Inferior parietal cortex (tissue), 1 donor: ENCODE measurements around the gene OR2AJ1.

ENCODE experiments used
- DNase-seq: peaks from one replicate; pipeline ENCODE4 v3.0.0-alpha.2; 2016; ENCODE audit errors: extremely low spot score

Gene OR2AJ1

DNA sequence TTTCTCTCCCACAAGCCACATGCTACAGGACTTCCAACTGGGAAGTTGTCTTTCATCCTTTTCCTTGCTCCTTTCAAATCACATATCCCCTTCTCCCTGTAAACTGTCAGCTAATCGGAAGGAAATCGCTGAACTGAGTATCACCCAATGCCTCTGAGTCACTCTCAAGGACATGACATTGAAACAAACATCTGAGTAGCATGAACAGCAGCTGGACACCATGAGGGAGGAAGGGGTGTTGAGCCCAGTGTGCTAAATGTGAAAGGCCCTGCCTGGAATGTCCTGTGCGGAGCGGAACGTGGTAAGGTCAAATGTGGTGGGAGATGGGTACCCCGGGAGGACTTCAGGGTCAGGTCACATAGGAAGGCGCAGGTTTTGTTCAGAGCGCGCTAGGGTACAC, at the start of gene OR2AJ1:
TSS of gene OR2AJ1 (plus strand) at position 22 of the 400 bp plus-strand sequence. CDS start 8,880 bp downstream, outside the sequence.
- DNase-seq = no peak

DNA sequence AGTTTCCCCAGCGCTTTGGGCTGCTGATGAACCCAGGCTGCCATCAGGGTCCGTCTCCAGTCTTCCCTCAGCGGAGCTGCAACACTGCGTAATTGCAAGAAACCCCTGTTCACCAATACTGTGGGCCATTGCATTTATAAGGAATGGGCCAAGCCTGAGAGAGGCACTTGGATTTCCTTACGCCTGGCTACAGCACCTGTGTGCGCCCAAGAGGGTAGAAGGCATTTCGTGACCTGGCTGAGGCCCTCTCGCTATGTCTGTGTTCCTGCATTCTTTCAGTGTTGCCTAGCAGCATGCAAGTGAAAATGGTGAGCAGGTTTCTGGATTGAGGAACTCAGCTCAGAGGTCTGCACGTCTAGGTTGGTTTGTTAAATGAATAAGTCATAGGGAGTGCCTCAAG, 41.3 kb upstream of the OR2AJ1 start:
- no peak for DNase-seq

DNA sequence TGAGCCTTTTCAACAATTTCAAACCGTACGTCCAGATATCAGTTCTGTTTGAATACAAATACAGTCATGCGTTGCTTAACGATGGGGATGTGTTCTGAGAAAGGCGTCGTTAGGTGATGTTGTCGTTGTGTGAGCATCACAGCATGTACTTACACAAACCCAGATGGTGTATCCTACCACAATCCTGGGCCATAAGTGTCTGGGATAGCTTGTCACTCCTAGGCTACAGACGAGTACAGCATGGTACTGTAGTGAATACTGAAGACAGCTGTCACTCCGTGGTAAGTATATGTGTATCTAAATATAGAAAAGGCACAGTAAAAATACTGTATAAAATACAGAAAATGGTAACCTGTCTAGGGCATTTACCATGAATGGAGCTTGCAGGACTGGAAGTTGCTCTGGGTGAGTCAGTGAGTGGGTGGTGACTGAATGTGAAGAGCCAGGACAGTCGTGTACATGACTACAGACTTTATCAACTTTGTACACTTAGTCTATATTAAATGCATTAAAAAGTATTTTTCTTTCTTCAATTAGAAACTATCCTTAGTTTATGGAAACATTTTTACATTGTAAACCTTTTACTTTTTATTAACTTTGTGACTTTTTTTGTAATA, 39.8 kb upstream of the OR2AJ1 start:
- DNase-seq = no peak

GRCh38 chr1:247895163-247895637, 29.5 kb upstream of the OR2AJ1 start, which contains the start of gene OR2W3:
Gene OR2W3, plus strand, starts transcription at chr1:247895587. Its CDS starts 0 bp downstream, at chr1:247895587.
- no peak for DNase-seq

DNA sequence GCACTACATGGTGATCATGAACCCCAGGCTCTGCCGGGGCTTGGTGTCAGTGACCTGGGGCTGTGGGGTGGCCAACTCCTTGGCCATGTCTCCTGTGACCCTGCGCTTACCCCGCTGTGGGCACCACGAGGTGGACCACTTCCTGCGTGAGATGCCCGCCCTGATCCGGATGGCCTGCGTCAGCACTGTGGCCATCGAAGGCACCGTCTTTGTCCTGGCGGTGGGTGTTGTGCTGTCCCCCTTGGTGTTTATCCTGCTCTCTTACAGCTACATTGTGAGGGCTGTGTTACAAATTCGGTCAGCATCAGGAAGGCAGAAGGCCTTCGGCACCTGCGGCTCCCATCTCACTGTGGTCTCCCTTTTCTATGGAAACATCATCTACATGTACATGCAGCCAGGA, 28.7 kb upstream of the OR2AJ1 start:
- no peak for DNase-seq

- DNase-seq = no peak
These were observed 20.6 kb upstream of the OR2AJ1 start for GRCh38 chr1:247904122-247904521.

DNA sequence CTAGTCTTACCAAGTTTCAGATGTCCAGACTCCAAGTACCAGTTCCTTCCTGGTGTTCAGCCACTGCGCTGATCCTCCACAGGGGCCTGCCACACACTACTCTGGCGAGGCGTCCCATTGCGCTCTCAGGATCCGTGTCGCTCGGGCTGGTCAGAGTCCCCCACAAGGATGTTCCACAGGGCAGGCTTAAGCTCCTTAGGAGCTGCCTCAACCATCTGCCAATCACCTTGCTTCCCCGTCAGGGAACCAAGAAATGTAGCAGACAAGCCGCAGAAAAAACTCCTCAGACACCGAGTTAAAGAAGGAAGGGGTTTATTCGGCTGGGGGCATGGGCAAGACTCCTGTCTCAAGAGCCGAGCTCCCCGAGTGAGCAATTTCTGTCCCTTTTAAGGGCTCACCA, 19.5 kb upstream of the OR2AJ1 start:
- no peak for DNase-seq

DNA sequence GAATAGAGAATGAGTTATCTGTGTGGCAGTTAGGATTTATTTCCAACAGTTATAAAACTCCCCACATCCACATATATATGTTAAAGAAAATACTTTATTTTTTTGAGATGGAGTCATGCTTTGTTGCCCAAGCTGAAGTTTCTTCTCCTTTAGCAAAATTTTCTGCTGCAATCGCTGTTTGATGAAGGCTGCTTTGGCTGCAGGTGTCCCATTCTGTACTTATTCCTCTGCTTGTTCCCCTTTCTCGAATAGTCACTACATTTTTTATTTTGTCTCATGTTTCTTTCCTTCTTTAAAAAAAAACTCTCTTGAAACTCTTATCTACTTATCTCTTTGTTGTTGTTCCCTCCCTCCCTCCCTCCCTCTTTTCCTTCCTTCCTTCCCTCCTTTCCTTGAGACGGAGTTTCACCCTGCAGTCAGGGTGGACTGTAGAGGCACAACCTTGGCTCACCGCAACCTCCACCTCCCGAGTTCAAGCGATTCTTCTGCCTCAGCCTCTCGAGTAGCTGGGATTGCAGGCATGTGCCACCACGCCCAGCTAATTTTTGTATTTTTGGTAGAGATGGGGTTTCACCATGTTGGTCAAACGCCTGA, 18.7 kb upstream of the OR2AJ1 start:
- no peak for DNase-seq

- DNase-seq = peak; percentile 20
These were observed 18.1 kb upstream of the OR2AJ1 start for GRCh38 chr1:247906504-247907047.

DNA sequence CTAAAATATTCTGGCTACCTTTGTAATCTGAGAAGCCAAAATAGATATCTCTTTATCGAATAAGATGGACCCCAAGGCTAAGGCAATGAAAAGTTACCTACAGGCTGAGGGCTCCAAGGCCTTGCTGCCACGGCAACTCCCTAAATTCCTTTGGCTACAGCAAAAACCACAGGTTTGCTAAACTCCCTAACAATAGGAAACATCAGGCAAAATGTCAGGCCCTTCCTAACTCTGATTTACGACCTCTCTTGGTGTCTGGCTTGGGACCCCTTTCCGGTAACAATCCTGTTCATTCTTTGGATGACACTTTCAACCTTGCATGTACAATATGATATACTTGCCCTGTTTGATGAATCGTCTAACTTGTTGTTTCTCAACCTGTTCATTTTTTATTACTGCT, 15.9 kb upstream of the OR2AJ1 start:
- DNase-seq = no peak

GRCh38 chr1:247913786-247914185, 10.9 kb upstream of the OR2AJ1 start:
- no peak for DNase-seq

- DNase-seq = no peak
These were observed 9.6 kb upstream of the OR2AJ1 start for GRCh38 chr1:247914941-247915662.

DNA sequence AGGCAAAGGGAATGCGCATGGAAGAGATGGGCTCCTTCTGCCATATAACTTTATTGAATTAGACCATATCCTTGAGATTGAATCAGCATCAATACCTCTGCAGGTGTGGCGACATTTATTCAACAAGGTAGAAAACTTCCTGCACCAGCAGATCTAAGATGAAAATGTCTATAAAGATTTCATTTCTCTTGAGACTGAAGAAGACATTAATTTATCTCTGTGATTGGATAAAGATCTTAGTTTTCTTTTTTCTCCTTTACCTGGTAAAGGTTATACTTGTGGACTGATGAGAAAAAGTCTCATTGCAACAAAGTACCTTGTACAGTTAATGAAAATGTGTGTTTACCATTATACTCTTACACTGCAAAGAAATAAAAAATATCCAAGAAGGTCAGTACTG, 4.7 kb upstream of the OR2AJ1 start, which contains the start of gene OR2T8:
TSS of gene OR2T8 (plus strand) at position 301 of the 400 bp plus-strand sequence. CDS start 766 bp downstream, outside the sequence.
- DNase-seq = no peak

GRCh38 chr1:247923941-247924340, 748 bp upstream of the OR2AJ1 start:
- no peak for DNase-seq

DNA sequence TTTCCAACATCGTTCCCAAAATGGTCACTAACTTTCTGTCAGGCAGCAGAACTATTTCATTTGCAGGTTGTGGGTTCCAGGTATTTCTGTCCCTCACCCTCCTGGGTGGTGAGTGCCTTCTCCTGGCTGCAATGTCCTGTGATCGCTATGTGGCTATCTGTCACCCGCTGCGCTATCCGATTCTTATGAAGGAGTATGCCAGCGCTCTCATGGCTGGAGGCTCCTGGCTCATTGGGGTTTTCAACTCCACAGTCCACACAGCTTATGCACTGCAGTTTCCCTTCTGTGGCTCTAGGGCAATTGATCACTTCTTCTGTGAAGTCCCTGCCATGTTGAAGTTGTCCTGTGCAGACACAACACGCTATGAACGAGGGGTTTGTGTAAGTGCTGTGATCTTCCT, 9.3 kb downstream of the OR2AJ1 start:
- DNase-seq = no peak

DNA sequence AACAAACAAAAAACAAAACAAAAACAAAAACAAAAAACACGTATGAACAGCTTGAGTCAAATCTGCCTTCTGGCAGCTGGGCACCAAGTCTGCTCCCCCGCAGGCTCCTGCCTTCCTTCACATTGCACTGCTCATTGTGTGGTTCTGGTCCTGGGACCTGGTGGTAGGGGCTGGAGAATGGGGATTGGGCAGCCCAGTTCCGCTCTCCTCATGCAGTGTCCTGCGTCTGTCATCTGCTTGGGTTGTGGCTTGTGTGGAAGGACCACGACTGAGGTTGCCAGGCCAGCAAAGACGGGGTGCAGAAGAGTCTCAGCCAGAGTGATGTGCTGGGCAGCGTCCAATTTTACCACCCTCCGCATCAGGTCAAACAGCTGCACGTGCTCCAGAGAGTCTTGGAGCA, 11.1 kb downstream of the OR2AJ1 start:
- no peak for DNase-seq

DNA sequence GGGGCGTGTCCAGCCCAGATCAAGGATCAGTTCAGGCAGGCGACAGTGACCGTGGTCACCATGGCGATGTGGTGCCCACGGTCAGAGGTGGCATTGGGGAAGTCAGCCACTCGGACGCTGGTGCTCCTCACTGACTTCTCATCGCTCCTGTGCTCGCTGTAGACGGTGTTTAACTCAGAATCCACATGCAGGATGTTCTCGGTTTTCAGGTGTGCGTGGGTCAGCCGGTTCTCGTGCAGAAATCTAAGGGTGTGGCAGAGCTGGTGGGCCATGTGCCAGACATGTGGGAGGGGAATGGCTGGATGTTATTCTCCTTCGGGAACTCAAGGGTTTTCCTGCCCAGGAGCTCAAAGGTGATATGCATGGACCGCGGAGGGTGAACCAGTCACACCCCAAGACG, 11.7 kb downstream of the OR2AJ1 start:
- no peak for DNase-seq

GRCh38 chr1:247936965-247937734, 12.5 kb downstream of the OR2AJ1 start:
- peak; percentile 62 for DNase-seq

DNA sequence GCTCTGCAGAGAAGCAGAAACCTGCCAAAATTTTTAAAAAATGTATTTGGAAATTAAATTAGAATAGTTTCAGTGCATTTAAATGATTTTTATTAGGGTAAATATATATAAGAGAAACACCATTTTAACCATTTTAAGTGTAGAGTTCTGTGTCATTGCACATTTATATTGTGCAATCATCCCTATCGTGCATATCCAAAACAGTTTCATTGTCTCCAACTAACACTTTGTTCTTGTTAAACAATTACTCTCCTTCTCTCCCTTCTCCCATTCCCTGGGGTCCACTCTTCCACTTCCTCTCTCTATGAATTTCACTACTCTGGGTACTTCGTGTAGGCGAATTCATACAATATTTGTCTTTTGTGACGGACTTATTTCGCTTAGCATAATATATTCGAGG, 17.9 kb downstream of the OR2AJ1 start:
- DNase-seq = no peak

- no peak for DNase-seq
These were observed 23.9 kb downstream of the OR2AJ1 start, which contains the start of gene OR2L8 for GRCh38 chr1:247948558-247948957. Gene OR2L8, plus strand, starts transcription at chr1:247948858. Its CDS starts 0 bp downstream, at chr1:247948858.

GRCh38 chr1:247953408-247953807, 28.7 kb downstream of the OR2AJ1 start:
- no peak for DNase-seq

- no peak for DNase-seq
These were observed 37.1 kb downstream of the OR2AJ1 start for GRCh38 chr1:247961791-247962190.
